GM19238 (cell line): ENCODE measurements around the gene LAMP5.

Source experiments
- DNase-seq: peaks from one replicate; pipeline ENCODE4 v3.0.0; 2011; ENCODE audit warnings: low spot score; ENCODE audit not compliant: insufficient read length

LAMP5 gene

GRCh38 chr20:9534025-9534424, 19.6 kb downstream of the LAMP5 start:
- no peak for DNase-seq

- no peak for DNase-seq
Measured at GRCh38 chr20:9535449-9535848, 21.1 kb downstream of the LAMP5 start.

- DNase-seq: no peak
Measured at GRCh38 chr20:9543214-9543613, 28.8 kb downstream of the LAMP5 start.

GRCh38 chr20:9550283-9550682, 35.9 kb downstream of the LAMP5 start:
- DNase-seq: no peak

- no peak for DNase-seq
Measured at GRCh38 chr20:9550871-9551270, 36.5 kb downstream of the LAMP5 start.

- no peak for DNase-seq
Measured at GRCh38 chr20:9551808-9552550, 37.6 kb downstream of the LAMP5 start.

- no peak for DNase-seq
Measured at GRCh38 chr20:9555781-9556180, 41.4 kb downstream of the LAMP5 start.

- DNase-seq: no peak
Measured at GRCh38 chr20:9557411-9557810, 43.0 kb downstream of the LAMP5 start.

- no peak for DNase-seq
Measured at GRCh38 chr20:9565910-9566550, 51.6 kb downstream of the LAMP5 start.

- DNase-seq: no peak
Measured at GRCh38 chr20:9566977-9567376, 52.6 kb downstream of the LAMP5 start.

GRCh38 chr20:9570612-9571011, 56.2 kb downstream of the LAMP5 start:
- DNase-seq: no peak

GRCh38 chr20:9571783-9572182, 57.4 kb downstream of the LAMP5 start:
- no peak for DNase-seq

- no peak for DNase-seq
Measured at GRCh38 chr20:9572670-9573069, 58.3 kb downstream of the LAMP5 start.

GRCh38 chr20:9573335-9574151, 59.2 kb downstream of the LAMP5 start:
- no peak for DNase-seq

GRCh38 chr20:9574181-9574580, 59.8 kb downstream of the LAMP5 start:
- no peak for DNase-seq

GRCh38 chr20:9574776-9575175, 60.4 kb downstream of the LAMP5 start:
- DNase-seq: no peak

- DNase-seq: no peak
Measured at GRCh38 chr20:9575836-9576235, 61.4 kb downstream of the LAMP5 start.

- no peak for DNase-seq
Measured at GRCh38 chr20:9576695-9577094, 62.3 kb downstream of the LAMP5 start.

GRCh38 chr20:9577397-9577796, 63.0 kb downstream of the LAMP5 start:
- DNase-seq: no peak

- no peak for DNase-seq
Measured at GRCh38 chr20:9578594-9578993, 64.2 kb downstream of the LAMP5 start.
